IMR-90 (cell line): ENCODE results near the gene ADCY5. TPM values are rescaled to one million over a fixed set of nuclear protein-coding genes. Genes with fewer than 3 reads are reported as not detected.

ENCODE experiments used
- ATAC-seq: fragments of 200-7000 bp; cut with Tn5 transposase; 2 replicates; pipeline ENCODE4 v1.9.1; 2020; ENCODE audit warnings: low read depth, mild to moderate bottlenecking, moderate library complexity
- BruUV-seq: library from RNA; stranded (reverse); fragments of 400-500 nt; replicated peaks from 2 replicates; lab custom pipeline; 2021; lab: Mats Ljungman, UMichigan
- CTCF ChIA-PET: fragments of 300-600 bp; formaldehyde crosslinking; extraction: SDS; loops from one replicate; lab custom pipeline; 2021; ENCODE audit warnings: antibody characterized with exemption; lab: Yijun Ruan, JAX
- POLR2A ChIA-PET: fragments of 300-600 bp; sonication (Branson Sonifier 250); formaldehyde crosslinking; loops from one replicate; lab custom pipeline; 2022; ENCODE audit warnings: antibody characterized with exemption; ENCODE audit not compliant: unreplicated experiment; lab: Charles Lee
- DNase-seq: peaks from one replicate; pipeline ENCODE4 v3.0.0; 2013
- H2AFZ ChIP-seq: replicated peaks from 2 replicates; pipeline ENCODE3; 2013; ENCODE audit warnings: low read length, mild to moderate bottlenecking; ENCODE audit not compliant: poor library complexity
- H2AK5ac ChIP-seq: 2 replicates; pipeline ENCODE4 v1.6.1; 2013; ENCODE audit warnings: low read depth, low read length, inconsistent platforms
- H2AK9ac ChIP-seq: replicated peaks from 2 replicates; pipeline ENCODE3; 2013; ENCODE audit warnings: mild to moderate bottlenecking, low read depth, low read length, moderate library complexity; ENCODE audit not compliant: poor library complexity
- H2BK120ac ChIP-seq: 2 replicates; pipeline ENCODE4 v1.6.1; 2013; ENCODE audit warnings: low read depth, low read length, inconsistent platforms
- H2BK15ac ChIP-seq: 3 replicates; pipeline ENCODE4 v1.6.1; 2013; ENCODE audit warnings: low read depth, low read length, inconsistent platforms
- H2BK20ac ChIP-seq: 2 replicates; pipeline ENCODE4 v1.6.1; 2013; ENCODE audit warnings: low read depth, mild to moderate bottlenecking, inconsistent platforms, low read length, moderate library complexity
- H2BK5ac ChIP-seq: 2 replicates; pipeline ENCODE4 v1.6.1; 2013; ENCODE audit warnings: mild to moderate bottlenecking, low read depth, low read length, inconsistent platforms; ENCODE audit not compliant: poor library complexity, severe bottlenecking
- H3K14ac ChIP-seq: replicated peaks from 2 replicates; pipeline ENCODE4 v1.6.1; 2013; ENCODE audit warnings: low read depth, low read length, inconsistent platforms
- H3K18ac ChIP-seq: 2 replicates; pipeline ENCODE4 v1.6.1; 2013; ENCODE audit warnings: low read depth, low read length, control low read depth
- H3K23ac ChIP-seq: 2 replicates; pipeline ENCODE4 v1.6.1; 2013; ENCODE audit warnings: low read depth, low read length, inconsistent platforms
- H3K27ac ChIP-seq: 2 replicates; pipeline ENCODE4 v1.5.1; 2013; ENCODE audit warnings: mild to moderate bottlenecking, control low read depth, low read length; ENCODE audit not compliant: insufficient read depth
- H3K27me3 ChIP-seq: 2 replicates; pipeline ENCODE4 v1.6.1; 2013; ENCODE audit warnings: low read length; ENCODE audit not compliant: control insufficient read depth, insufficient read depth
- H3K36me3 ChIP-seq: 2 replicates; pipeline ENCODE4 v1.6.1; 2013; ENCODE audit warnings: low read length, mixed read lengths; ENCODE audit not compliant: control insufficient read depth, insufficient read depth
- H3K4ac ChIP-seq: 2 replicates; pipeline ENCODE4 v1.6.1; 2013; ENCODE audit warnings: low read depth, low read length, inconsistent platforms
- H3K4me1 ChIP-seq: 2 replicates; pipeline ENCODE4 v1.6.1; 2013; ENCODE audit warnings: low read length, mixed read lengths; ENCODE audit not compliant: control insufficient read depth, insufficient read depth
- H3K4me2 ChIP-seq: 2 replicates; pipeline ENCODE4 v1.6.1; 2013; ENCODE audit warnings: low read depth, mild to moderate bottlenecking, control low read depth, low read length, moderate library complexity
- H3K4me3 ChIP-seq: 2 replicates; pipeline ENCODE4 v1.5.1; 2013; ENCODE audit warnings: low read depth, mild to moderate bottlenecking, control low read depth, low read length, moderate library complexity; ENCODE audit not compliant: insufficient read depth
- H3K56ac ChIP-seq: 2 replicates; pipeline ENCODE4 v1.6.1; 2013; ENCODE audit warnings: low read length, inconsistent platforms; ENCODE audit not compliant: insufficient read depth; ENCODE audit errors: extremely low read depth
- H3K79me1 ChIP-seq, 2 experiments: 2 replicates each; pipeline ENCODE4 v1.6.1; 2013; ENCODE audit warnings: low read length in 2 of 2, inconsistent platforms in 1 of 2, low read depth in 1 of 2
- H3K9ac ChIP-seq: 2 replicates; pipeline ENCODE4 v1.6.1; 2013; ENCODE audit warnings: low read depth, low read length, control low read depth
- H3K9me1 ChIP-seq: 2 replicates; pipeline ENCODE4 v1.6.1; 2013; ENCODE audit warnings: low read length, inconsistent platforms; ENCODE audit not compliant: insufficient read depth
- H3K9me3 ChIP-seq: 2 replicates; pipeline ENCODE4 v1.6.1; 2013; ENCODE audit warnings: low read length; ENCODE audit not compliant: control insufficient read depth, insufficient read depth
- H4K20me1 ChIP-seq: 2 replicates; pipeline ENCODE4 v1.6.1; 2013; ENCODE audit warnings: low read length, inconsistent platforms; ENCODE audit not compliant: insufficient read depth
- H4K5ac ChIP-seq: 2 replicates; pipeline ENCODE4 v1.6.1; 2013; ENCODE audit warnings: mild to moderate bottlenecking, low read depth, low read length, control low read depth
- H4K8ac ChIP-seq, 2 experiments: 2 replicates each; pipeline ENCODE4 v1.6.1; 2013; ENCODE audit warnings: low read depth in 2 of 2, low read length in 2 of 2, control low read depth in 1 of 2, inconsistent platforms in 1 of 2
- H4K91ac ChIP-seq: 2 replicates; pipeline ENCODE4 v1.6.1; 2013; ENCODE audit warnings: low read depth, low read length, inconsistent platforms; ENCODE audit not compliant: insufficient read depth
- BHLHE40 ChIP-seq: fragments of 150-350 bp; IDR thresholded peaks from 2 replicates; pipeline ENCODE4 v1.6.1; 2016; ENCODE audit warnings: mild to moderate bottlenecking, low read depth, low read length
- CEBPB ChIP-seq: IDR thresholded peaks from 2 replicates; pipeline ENCODE4 v1.6.1; 2012; ENCODE audit warnings: low read depth, low read length, improper control_type of control experiment
- CHD1 ChIP-seq: IDR thresholded peaks from 2 replicates; pipeline ENCODE4 v1.6.1; 2012; ENCODE audit warnings: low read depth, low read length, improper control_type of control experiment
- CTCF ChIP-seq: conservative IDR thresholded peaks from 2 replicates; pipeline ENCODE4 v1.5.1; 2012; ENCODE audit warnings: mild to moderate bottlenecking, low read depth, low read length, improper control_type of control experiment
- ELK1 ChIP-seq: fragments of 150-350 bp; IDR thresholded peaks from 2 replicates; pipeline ENCODE4 v1.6.1; 2016; ENCODE audit warnings: low read depth, mild to moderate bottlenecking, low read length, moderate library complexity, borderline replicate concordance
- FOS ChIP-seq: fragments of 150-350 bp; IDR thresholded peaks from 2 replicates; pipeline ENCODE4 v1.6.1; 2016; ENCODE audit warnings: low read depth, low read length
- MAFK ChIP-seq: IDR thresholded peaks from 2 replicates; pipeline ENCODE4 v1.6.1; 2012; ENCODE audit warnings: low read depth, low read length, improper control_type of control experiment
- MAZ ChIP-seq: IDR thresholded peaks from 2 replicates; pipeline ENCODE4 v1.6.1; 2012; ENCODE audit warnings: low read depth, mild to moderate bottlenecking, low read length, improper control_type of control experiment, moderate library complexity, borderline replicate concordance
- MXI1 ChIP-seq: IDR thresholded peaks from 2 replicates; pipeline ENCODE4 v1.6.1; 2012; ENCODE audit warnings: low read depth, mild to moderate bottlenecking, low read length, moderate library complexity, borderline replicate concordance
- NFE2L2 ChIP-seq: fragments of 150-350 bp; IDR thresholded peaks from 2 replicates; pipeline ENCODE4 v1.6.1; 2016; ENCODE audit warnings: low read depth, mild to moderate bottlenecking, low read length
- POLR2A ChIP-seq: IDR thresholded peaks from 2 replicates; pipeline ENCODE4 v1.6.1; 2012; ENCODE audit warnings: mild to moderate bottlenecking, low read depth, low read length
- RAD21 ChIP-seq: IDR thresholded peaks from 2 replicates; pipeline ENCODE4 v1.6.1; 2012; ENCODE audit warnings: low read length, improper control_type of control experiment
- RCOR1 ChIP-seq: IDR thresholded peaks from 2 replicates; pipeline ENCODE4 v1.6.1; 2012; ENCODE audit warnings: mild to moderate bottlenecking, low read length, improper control_type of control experiment; ENCODE audit not compliant: insufficient replicate concordance
- RFX5 ChIP-seq: IDR thresholded peaks from 2 replicates; pipeline ENCODE4 v1.8.0; 2012; ENCODE audit warnings: low read depth, mild to moderate bottlenecking, low read length, moderate library complexity
- SMC3 ChIP-seq: fragments of 150-350 bp; IDR thresholded peaks from 2 replicates; pipeline ENCODE4 v1.6.1; 2016; ENCODE audit warnings: low read depth, mild to moderate bottlenecking, antibody characterized with exemption, low read length, moderate library complexity
- USF2 ChIP-seq: fragments of 150-350 bp; IDR thresholded peaks from 2 replicates; pipeline ENCODE4 v1.6.1; 2017; ENCODE audit warnings: mild to moderate bottlenecking, antibody characterized with exemption, low read length, low read depth
- WGBS, 2 experiments: methylation state at CpG; one replicate each; pipeline versions ENCODE4 v1.1.5 to v1.1.7; 2013; ENCODE audit warnings: missing lambda C conversion rate in 2 of 2; ENCODE audit not compliant: insufficient read length in 1 of 2; ENCODE audit errors: extremely low coverage in 2 of 2; 5-methylcytosine and 5-hydroxymethylcytosine counted together
- dilution Hi-C: fragments of 300-500 bp; cut with HindIII; formaldehyde crosslinking; loops from one replicate; pipeline ENCODE4 v1.14.3; 2018; ENCODE audit warnings: low sequenced_read_pairs; ENCODE audit not compliant: unreplicated experiment
- in situ Hi-C: fragments of 300-500 bp; cut with MboI; formaldehyde crosslinking; loops from 3 replicates; pipeline ENCODE4 v1.14.3; 2019; ENCODE audit warnings: low sequenced_read_pairs, inconsistent platforms, mixed read lengths
- intact Hi-C: fragments of 100-400 bp; cut with micrococcal nuclease; formaldehyde crosslinking; loops from 2 replicates; pipeline ENCODE4 v1.10.0; 2022
- polyA plus RNA-seq, 3 experiments: library from polyadenylated mRNA; depleted of rRNA; stranded (reverse); fragments of >200 nt; gene quantifications; 2 replicates each; pipeline ENCODE4 v1.2.3, GENCODE V29; 2012; ENCODE audit warnings: low replicate concordance in 1 of 3
- total RNA-seq: library from RNA; depleted of rRNA; stranded (reverse); fragments of >200 nt; gene quantifications from 2 replicates; pipeline ENCODE4 v1.2.3, GENCODE V29; 2012

ADCY5 gene
- total and polyA plus RNA-seq, 2 of the 4 experiments (the other 2 are of a cell fraction) = 0.14 to 0.18 TPM

DNA sequence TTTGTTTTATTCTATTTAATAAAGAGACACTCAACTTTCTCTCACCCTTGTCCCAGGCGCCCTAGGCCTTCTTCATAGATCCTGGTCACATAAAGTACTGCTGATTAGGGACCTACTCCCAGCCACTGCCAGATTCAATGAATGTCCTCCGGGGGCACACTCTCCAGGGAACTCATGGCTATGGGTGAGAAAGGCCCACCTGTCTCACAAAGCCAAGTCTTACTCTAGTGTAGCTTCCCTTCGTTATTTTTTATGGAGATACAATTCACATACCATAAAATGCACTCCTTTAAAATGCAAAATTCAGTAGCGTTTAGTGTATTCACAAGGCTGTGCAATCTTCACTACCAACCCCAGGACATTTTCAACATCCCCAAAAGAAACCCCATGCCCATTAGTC, 87.8 kb downstream of the ADCY5 start:
- H3K9me3 ChIP-seq = no peaks in the 10 kb centered on the region
- H3K27me3 ChIP-seq = peaks cover 46% of the 10 kb centered on the region
- no peak overlapping the region for H3K4me3 ChIP-seq
- no peak overlapping the region for H2AFZ ChIP-seq
- H2AK9ac ChIP-seq = no peak overlapping the region
- H3K27ac ChIP-seq = no peak overlapping the region
- POLR2A ChIA-PET = no interaction called here
- no peak overlapping the region for H2BK5ac ChIP-seq
- H2BK15ac ChIP-seq = no peak overlapping the region
- no TSS peak for BruUV-seq
- dilution Hi-C loops (no loop called here), in situ Hi-C loops (no loop called here), intact Hi-C loops (no loop called here)
- no peak overlapping the region for H3K4ac ChIP-seq
- no peak overlapping the region for H4K5ac ChIP-seq
- no peak overlapping the region for H4K91ac ChIP-seq
- H3K36me3 ChIP-seq = no peaks in the 10 kb centered on the region
- H3K18ac ChIP-seq = no peak overlapping the region
- H3K23ac ChIP-seq = no peak overlapping the region
- no peak overlapping the region for H3K4me2 ChIP-seq
- no peak overlapping the region for H2BK20ac ChIP-seq
- H3K9me1 ChIP-seq = no peaks in the 10 kb centered on the region
- no peak overlapping the region for H2AK5ac ChIP-seq
- H3K14ac ChIP-seq = no peak overlapping the region
- WGBS, 2 experiments = no CpG with 5 or more reads among the region's 4 CpGs
- H3K56ac ChIP-seq = no peak overlapping the region
- no peak overlapping the region for H4K8ac ChIP-seq
- no peak overlapping the region for H2BK120ac ChIP-seq
- DNase-seq = no peak
- TF ChIP-seq CTCF (no peak), MAZ (no peak), RAD21 (no peak), FOS (no peak), BHLHE40 (no peak), RCOR1 (no peak), NFE2L2 (no peak), MXI1 (no peak), USF2 (no peak), POLR2A (no peak), ELK1 (no peak), CEBPB (no peak), RFX5 (no peak), SMC3 (no peak), CHD1 (no peak), MAFK (no peak)
- ATAC-seq = no peak
- CTCF ChIA-PET = no interaction called here
- no peaks in the 10 kb centered on the region for H4K20me1 ChIP-seq
- no peaks in the 10 kb centered on the region for H3K79me1 ChIP-seq
- no peak overlapping the region for H3K9ac ChIP-seq
- H3K4me1 ChIP-seq = no peaks in the 10 kb centered on the region
